ENCODE measurements around the gene REG4. TPM values are rescaled to one million over a fixed set of nuclear protein-coding genes. Genes with fewer than 3 reads are reported as not detected.

Gene REG4
- total and polyA plus RNA-seq, 2 of the 13 experiments (the other 11 are each of a cell fraction or from before 2014, with no cell fraction given): not detected

DNA sequence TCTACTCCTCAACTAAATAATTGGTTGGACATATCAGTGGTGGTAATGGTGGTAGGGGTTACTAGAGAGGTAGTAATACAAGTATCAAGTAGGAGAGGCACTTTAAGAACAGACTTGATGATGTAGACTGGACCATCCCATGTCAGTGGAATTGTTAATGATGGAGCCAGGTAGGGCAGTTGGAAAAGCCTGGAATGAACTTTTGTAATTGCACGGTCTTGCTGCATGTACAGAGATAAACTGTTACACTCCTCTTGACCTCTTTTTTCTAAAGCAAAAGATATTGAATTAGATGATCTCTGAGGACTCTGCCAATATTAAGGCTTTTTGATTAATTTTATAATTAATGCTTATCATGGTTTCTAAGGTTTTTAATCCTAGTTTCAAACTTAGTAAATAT, 48.3 kb downstream of the REG4 start:
- no TSS peak for BruUV-seq (replicated peaks)
- Histone ChIP-seq H3K4me1 (ENCODE audit: insufficient read depth, low read length) (peaks cover 38% of the 10 kb centered on the region), H3K4me3 (replicated peaks in 1 of 3; ENCODE audit: insufficient read depth in 1 of 3, low read depth in 2 of 3, low read length in 3 of 3) (no peak overlapping the region), H3K9ac (ENCODE audit: insufficient read depth, low read depth, low read length) (no peak overlapping the region), H4K20me1 (ENCODE audit: insufficient read depth, low read length) (no peaks in the 10 kb centered on the region), H3K27me3 (ENCODE audit: control insufficient read depth in 1 of 2, insufficient read depth in 2 of 2, low read length in 2 of 2) (peaks cover 0 to 1% of the 10 kb centered on the region in 2 experiments; a peak in 1 of 5 replicates), H3K9me3 (ENCODE audit: low read length) (no peaks in the 10 kb centered on the region), H3K4me2 (ENCODE audit: low read depth, low read length) (no peak overlapping the region), H3K36me3 (replicated peaks in 1 of 2; ENCODE audit: control insufficient read depth in 1 of 2, insufficient read depth in 2 of 2, low read length in 2 of 2) (no peaks in the 10 kb centered on the region), H2AFZ (ENCODE audit: low read length) (no peak overlapping the region), H3K79me2 (ENCODE audit: insufficient read depth, low read length) (no peaks in the 10 kb centered on the region), H3K27ac (ENCODE audit: extremely low read length, insufficient read depth, low read length) (no peak overlapping the region)
- no peak for ATAC-seq
- CTCF ChIA-PET (ENCODE audit: low intra/inter-chr PET ratio, low total read pairs): no interaction called here
- intact Hi-C loops (cut with micrococcal nuclease; ENCODE audit: unreplicated experiment) (no loop called here), in situ Hi-C loops (cut with HindIII; ENCODE audit: extremely low pct_ligation_motif_present, low pct_unique_long_range_greater_than_20kb) (no loop called here)
- POLR2A ChIA-PET: no interaction called here
- WGBS (ENCODE audit: low lambda C conversion rate): 79% methylated on average over 1 of the region's 1 CpG
- TF ChIP-seq ELF4 (CRISPR knock-in tag; IDR thresholded peaks at IDR 0.05; ENCODE audit: borderline replicate concordance) (no peak), ZNF709 (CRISPR knock-in tag; IDR thresholded peaks at IDR 0.05) (no peak), SMAD1 (CRISPR knock-in tag; IDR thresholded peaks at IDR 0.05; ENCODE audit: borderline replicate concordance, low read depth) (no peak), RNF2 (conservative IDR thresholded peaks at IDR 0.05; ENCODE audit: low read depth) (no peak), AGO2 (optimal IDR thresholded peaks at IDR 0.05; ENCODE audit: low read depth, low read length) (no peak), TP53 (CRISPR knock-in tag; conservative IDR thresholded peaks at IDR 0.05) (no peak), IKZF1 (IDR thresholded peaks at IDR 0.05) (no peak), ZNF460 (CRISPR knock-in tag; IDR thresholded peaks at IDR 0.05; ENCODE audit: borderline replicate concordance) (no peak)
- DNase-seq (ENCODE audit: low spot score): no peak
- no peak for FAIRE-seq

GRCh38 chr1:119762409-119762808, 48.9 kb downstream of the REG4 start:
- TF ChIP-seq, protein P1, sequence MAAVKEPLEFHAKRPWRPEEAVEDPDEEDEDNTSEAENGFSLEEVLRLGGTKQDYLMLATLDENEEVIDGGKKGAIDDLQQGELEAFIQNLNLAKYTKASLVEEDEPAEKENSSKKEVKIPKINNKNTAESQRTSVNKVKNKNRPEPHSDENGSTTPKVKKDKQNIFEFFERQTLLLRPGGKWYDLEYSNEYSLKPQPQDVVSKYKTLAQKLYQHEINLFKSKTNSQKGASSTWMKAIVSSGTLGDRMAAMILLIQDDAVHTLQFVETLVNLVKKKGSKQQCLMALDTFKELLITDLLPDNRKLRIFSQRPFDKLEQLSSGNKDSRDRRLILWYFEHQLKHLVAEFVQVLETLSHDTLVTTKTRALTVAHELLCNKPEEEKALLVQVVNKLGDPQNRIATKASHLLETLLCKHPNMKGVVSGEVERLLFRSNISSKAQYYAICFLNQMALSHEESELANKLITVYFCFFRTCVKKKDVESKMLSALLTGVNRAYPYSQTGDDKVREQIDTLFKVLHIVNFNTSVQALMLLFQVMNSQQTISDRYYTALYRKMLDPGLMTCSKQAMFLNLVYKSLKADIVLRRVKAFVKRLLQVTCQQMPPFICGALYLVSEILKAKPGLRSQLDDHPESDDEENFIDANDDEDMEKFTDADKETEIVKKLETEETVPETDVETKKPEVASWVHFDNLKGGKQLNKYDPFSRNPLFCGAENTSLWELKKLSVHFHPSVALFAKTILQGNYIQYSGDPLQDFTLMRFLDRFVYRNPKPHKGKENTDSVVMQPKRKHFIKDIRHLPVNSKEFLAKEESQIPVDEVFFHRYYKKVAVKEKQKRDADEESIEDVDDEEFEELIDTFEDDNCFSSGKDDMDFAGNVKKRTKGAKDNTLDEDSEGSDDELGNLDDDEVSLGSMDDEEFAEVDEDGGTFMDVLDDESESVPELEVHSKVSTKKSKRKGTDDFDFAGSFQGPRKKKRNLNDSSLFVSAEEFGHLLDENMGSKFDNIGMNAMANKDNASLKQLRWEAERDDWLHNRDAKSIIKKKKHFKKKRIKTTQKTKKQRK (IDR thresholded peaks at IDR 0.05; ENCODE audit: low read length): no peak
- TF ChIP-seq FLYWCH1 (CRISPR knock-in tag; IDR thresholded peaks at IDR 0.05): no peak
- Histone ChIP-seq H3K9me3 (ENCODE audit: low read length) (no peaks in the 10 kb centered on the region), H2AFZ (ENCODE audit: low read length) (no peak overlapping the region), H3K27ac (ENCODE audit: extremely low read length, insufficient read depth, low read length) (no peak overlapping the region), H3K4me3 (replicated peaks in 1 of 3; ENCODE audit: insufficient read depth in 1 of 3, low read depth in 2 of 3, low read length in 3 of 3) (no peak overlapping the region), H3K4me1 (ENCODE audit: insufficient read depth, low read length) (peaks cover 33% of the 10 kb centered on the region), H3K4me2 (ENCODE audit: low read depth, low read length) (no peak overlapping the region), H4K20me1 (ENCODE audit: insufficient read depth, low read length) (no peaks in the 10 kb centered on the region), H3K36me3 (replicated peaks in 1 of 2; ENCODE audit: control insufficient read depth in 1 of 2, insufficient read depth in 2 of 2, low read length in 2 of 2) (no peaks in the 10 kb centered on the region), H3K9ac (ENCODE audit: insufficient read depth, low read depth, low read length) (no peak overlapping the region), H3K79me2 (ENCODE audit: insufficient read depth, low read length) (no peaks in the 10 kb centered on the region), H3K27me3 (ENCODE audit: control insufficient read depth in 1 of 2, insufficient read depth in 2 of 2, low read length in 2 of 2) (peaks cover 0 to 1% of the 10 kb centered on the region in 2 experiments; a peak in 1 of 5 replicates)
- in situ Hi-C loops (cut with HindIII; ENCODE audit: extremely low pct_ligation_motif_present, low pct_unique_long_range_greater_than_20kb) (no loop called here), intact Hi-C loops (cut with micrococcal nuclease; ENCODE audit: unreplicated experiment) (no loop called here)
- no TSS peak for BruUV-seq (replicated peaks)
- CTCF ChIA-PET (ENCODE audit: low intra/inter-chr PET ratio, low total read pairs): no interaction called here
- ATAC-seq (no peak), DNase-seq (ENCODE audit: low spot score) (no peak), FAIRE-seq (no peak)
- WGBS (ENCODE audit: low lambda C conversion rate): 85% methylated on average over 1 of the region's 1 CpG
- POLR2A ChIA-PET: no interaction called here

Data from HepG2 (cell line).